Measurements from ENCODE around the gene WDR82. TPM values are rescaled to one million over a fixed set of nuclear protein-coding genes. Genes with fewer than 3 reads are reported as not detected.

The WDR82 gene
- total and polyA plus RNA-seq, 7 donors: 22.2 to 54.9 (median 46.8) TPM

DNA sequence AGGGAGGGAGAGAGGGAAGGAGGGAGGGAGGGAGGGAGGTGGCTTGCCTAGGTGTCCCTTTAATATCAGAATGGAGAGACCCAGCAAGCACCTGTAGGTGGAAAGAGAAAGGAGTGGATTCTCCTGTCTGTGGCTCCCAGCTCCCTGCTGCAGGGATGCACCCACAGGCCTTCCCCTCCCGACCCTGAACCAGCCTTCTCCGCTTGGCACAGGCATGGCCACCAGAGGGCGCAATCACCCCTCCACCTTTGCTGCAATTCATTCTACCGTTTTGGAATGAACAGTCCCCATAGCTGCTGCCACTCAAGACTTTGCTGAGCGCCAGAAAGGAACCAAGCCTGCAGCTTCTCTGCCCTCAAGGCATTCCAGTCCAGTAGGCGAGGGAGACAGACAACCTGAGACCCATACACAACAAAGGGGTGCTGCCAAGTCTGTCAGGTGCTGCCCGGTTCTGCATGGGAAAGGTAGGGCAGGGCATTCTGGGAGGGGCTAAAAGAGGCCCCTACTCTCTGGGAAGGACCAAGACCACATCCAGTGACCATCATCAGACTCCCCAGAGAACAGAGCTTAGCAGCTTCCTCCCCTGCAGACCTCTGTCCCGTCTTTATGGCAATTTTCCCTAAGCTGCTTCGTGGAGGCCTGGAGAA, 57.9 kb downstream of the WDR82 start:
- Histone ChIP-seq H3K27ac (no peak overlapping the region), H3K4me1 (peaks cover 0 to 33% (median 19%) of the 10 kb centered on the region in 4 donors)

DNA sequence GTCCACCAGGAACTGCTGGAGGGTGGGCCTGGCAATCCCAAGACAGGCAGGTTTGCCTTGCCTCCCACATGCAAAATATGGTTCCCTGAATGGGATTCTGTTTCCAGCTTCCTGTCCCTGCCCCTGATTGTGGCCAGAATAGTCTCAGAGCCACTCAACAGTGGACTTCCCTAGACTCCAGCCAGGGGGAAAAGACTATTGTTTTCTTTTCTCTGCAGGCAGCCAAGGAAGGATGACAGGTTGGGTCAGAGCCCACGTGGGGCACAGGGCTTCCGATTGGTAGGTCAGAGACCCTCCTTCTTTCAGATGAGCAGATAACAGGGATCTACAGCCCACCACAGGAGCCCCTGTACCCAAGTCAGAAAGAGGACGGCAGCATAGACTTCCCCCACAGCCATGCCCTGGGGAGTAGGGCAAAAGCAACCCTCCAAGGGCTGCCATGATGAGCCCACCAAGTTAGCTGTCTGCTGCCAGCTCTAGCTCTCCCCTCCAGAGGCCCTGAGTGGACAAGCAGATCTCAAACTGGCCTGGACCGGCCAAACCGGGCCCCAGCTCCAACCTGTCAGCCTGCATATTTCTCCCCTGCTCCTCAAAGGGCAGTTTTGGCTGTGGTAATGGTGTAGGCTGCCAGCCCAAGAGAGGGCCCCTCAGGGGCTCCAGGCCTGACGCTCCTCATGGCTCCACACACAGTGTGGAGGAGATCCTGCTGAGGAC, 59.4 kb downstream of the WDR82 start:
- DNase-seq: no peak
- intact Hi-C loops (cut with DNase I): no loop called here
- Histone ChIP-seq H3K36me3 (peaks cover 5 to 15% (median 12%) of the 10 kb centered on the region in 4 donors), H3K27me3 (no peaks in the 10 kb centered on the region), H3K9me3 (no peaks in the 10 kb centered on the region), H3K4me3 (no peak overlapping the region), H3K4me1 (peaks cover 0 to 33% (median 19%) of the 10 kb centered on the region in 4 donors), H3K27ac (peak overlapping the region in 3 of 4 donors; percentile 34 to 66 (median 64))
- 76 to 77% methylated on average over 6 of the region's 6 CpGs for WGBS, 2 donors
- TF ChIP-seq EP300 (IDR thresholded peaks at IDR 0.05): no peak
- TF ChIP-seq POLR2A (IDR thresholded peaks at IDR 0.05): no peak
- TF ChIP-seq, protein P1, sequence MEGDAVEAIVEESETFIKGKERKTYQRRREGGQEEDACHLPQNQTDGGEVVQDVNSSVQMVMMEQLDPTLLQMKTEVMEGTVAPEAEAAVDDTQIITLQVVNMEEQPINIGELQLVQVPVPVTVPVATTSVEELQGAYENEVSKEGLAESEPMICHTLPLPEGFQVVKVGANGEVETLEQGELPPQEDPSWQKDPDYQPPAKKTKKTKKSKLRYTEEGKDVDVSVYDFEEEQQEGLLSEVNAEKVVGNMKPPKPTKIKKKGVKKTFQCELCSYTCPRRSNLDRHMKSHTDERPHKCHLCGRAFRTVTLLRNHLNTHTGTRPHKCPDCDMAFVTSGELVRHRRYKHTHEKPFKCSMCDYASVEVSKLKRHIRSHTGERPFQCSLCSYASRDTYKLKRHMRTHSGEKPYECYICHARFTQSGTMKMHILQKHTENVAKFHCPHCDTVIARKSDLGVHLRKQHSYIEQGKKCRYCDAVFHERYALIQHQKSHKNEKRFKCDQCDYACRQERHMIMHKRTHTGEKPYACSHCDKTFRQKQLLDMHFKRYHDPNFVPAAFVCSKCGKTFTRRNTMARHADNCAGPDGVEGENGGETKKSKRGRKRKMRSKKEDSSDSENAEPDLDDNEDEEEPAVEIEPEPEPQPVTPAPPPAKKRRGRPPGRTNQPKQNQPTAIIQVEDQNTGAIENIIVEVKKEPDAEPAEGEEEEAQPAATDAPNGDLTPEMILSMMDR (IDR thresholded peaks at IDR 0.05): no peak
- no peak for TF ChIP-seq POLR2AphosphoS5 (IDR thresholded peaks at IDR 0.05)

More for the DNA sequence above, 57.9 kb downstream of the WDR82 start:
- TF ChIP-seq, protein P1 (IDR thresholded peaks at IDR 0.05): peak; percentile 73 to 93 (median 80)
- TF ChIP-seq POLR2AphosphoS5 (IDR thresholded peaks at IDR 0.05) (peak in 2 of 4 donors; percentile 25 to 40), POLR2A (IDR thresholded peaks at IDR 0.05) (no peak), EP300 (IDR thresholded peaks at IDR 0.05) (no peak)
- Histone ChIP-seq H3K9me3 (no peaks in the 10 kb centered on the region), H3K27me3 (no peaks in the 10 kb centered on the region), H3K36me3 (peaks cover 0 to 1% (median under 1%) of the 10 kb centered on the region in 4 donors), H3K4me3 (no peak overlapping the region)
- 30 to 32% methylated on average over 9 of the region's 9 CpGs for WGBS, 2 donors
- intact Hi-C loops (cut with DNase I): loop anchor here (1.0 kb wide), 1 partner anchor 119 kb away; no protein-coding TSS in a partner anchor
- DNase-seq: peak; percentile 90

DNA sequence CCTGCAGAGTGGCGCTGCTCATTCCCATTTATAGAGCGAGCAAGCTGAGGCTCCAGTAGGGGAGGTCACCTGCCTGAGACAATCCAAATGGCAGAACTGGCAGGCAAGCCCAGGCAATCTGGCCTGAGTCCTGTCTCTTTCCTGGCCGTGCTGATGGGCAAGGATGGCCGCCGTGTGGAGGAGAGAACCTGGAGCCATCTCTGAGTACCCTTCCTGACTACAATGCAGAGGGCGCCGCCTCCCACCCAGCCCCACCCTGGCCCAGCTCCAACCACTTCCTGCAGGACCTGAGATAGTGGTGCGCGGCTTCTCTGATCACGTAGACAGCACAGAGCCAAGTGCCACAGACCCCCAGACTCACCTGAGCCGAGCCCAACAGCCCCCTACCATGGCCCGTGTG, 60.0 kb downstream of the WDR82 start:
- H3K27me3 ChIP-seq: no peaks in the 10 kb centered on the region
- WGBS, 2 donors: 61 to 78% methylated on average over 12 of the region's 12 CpGs
- H3K4me3 ChIP-seq: no peak overlapping the region
- intact Hi-C loops (cut with DNase I): no loop called here
- no peaks in the 10 kb centered on the region for H3K9me3 ChIP-seq
- no peak for DNase-seq
- H3K36me3 ChIP-seq: peaks cover 10 to 22% (median 18%) of the 10 kb centered on the region in 4 donors
- peaks cover 0 to 33% (median 19%) of the 10 kb centered on the region in 4 donors for H3K4me1 ChIP-seq
- TF ChIP-seq POLR2A (IDR thresholded peaks at IDR 0.05) (no peak), POLR2AphosphoS5 (IDR thresholded peaks at IDR 0.05) (no peak), EP300 (IDR thresholded peaks at IDR 0.05) (no peak)
- TF ChIP-seq, protein P1 (IDR thresholded peaks at IDR 0.05): no peak
- peak overlapping the region in 3 of 4 donors; percentile 34 to 66 (median 64) for H3K27ac ChIP-seq

DNA sequence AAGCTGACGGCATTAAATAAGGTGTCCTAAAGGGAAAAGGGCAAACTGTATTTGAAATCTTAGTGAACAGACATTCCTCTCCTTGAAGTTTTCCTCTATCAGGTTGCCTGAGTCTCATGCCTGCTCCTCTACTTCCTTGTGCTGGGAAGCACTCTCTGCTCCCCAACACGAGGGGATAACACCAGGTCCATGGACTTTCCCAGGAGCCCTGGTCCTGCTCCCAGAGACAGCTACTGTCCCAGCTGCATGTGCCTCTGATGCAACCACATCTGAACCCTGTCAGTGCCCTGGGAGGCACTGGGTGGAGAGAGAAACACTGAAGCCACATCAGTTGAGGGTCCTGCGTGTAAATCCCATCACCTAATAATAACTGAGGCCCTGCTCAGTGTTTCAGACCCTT, 60.4 kb downstream of the WDR82 start:
- intact Hi-C loops (cut with DNase I): no loop called here
- Histone ChIP-seq H3K36me3 (peaks cover 15 to 26% (median 21%) of the 10 kb centered on the region in 4 donors), H3K4me3 (no peak overlapping the region), H3K4me1 (peaks cover 0 to 33% (median 19%) of the 10 kb centered on the region in 4 donors), H3K27ac (peak overlapping the region in 3 of 4 donors; percentile 34 to 66 (median 64)), H3K9me3 (no peaks in the 10 kb centered on the region), H3K27me3 (no peaks in the 10 kb centered on the region)
- DNase-seq: no peak
- 59 to 68% methylated on average over 3 of the region's 3 CpGs for WGBS, 2 donors
- no peak for TF ChIP-seq POLR2A (IDR thresholded peaks at IDR 0.05)
- TF ChIP-seq POLR2AphosphoS5 (IDR thresholded peaks at IDR 0.05): no peak
- TF ChIP-seq, protein P1 (IDR thresholded peaks at IDR 0.05): no peak
- TF ChIP-seq EP300 (IDR thresholded peaks at IDR 0.05): no peak
